CD8-positive, alpha-beta memory T cell (primary cell): ENCODE measurements around the gene RARRES2. TPM values are rescaled to one million over a fixed set of nuclear protein-coding genes. Genes with fewer than 3 reads are reported as not detected.

Source experiments
- polyA plus RNA-seq: library from polyadenylated mRNA; unstranded; fragments of 300-500 nt; fragmentation: Illumina TruSeq; gene quantifications from one replicate; pipeline ENCODE4 v1.2.3, GENCODE V29; 2021
- total RNA-seq, 2 experiments: library from RNA; stranded (reverse); gene quantifications; one replicate each; pipeline ENCODE4 v1.2.3, GENCODE V29; 2021

Gene RARRES2
- total and polyA plus RNA-seq, 3 experiments from 2014 or later: not detected

Other genes starting within 250 kb of the RARRES2 start
- 10 to 100 TPM; 27.9 to 32.0 TPM for gene LRRC61, start 18.3 kb downstream of the RARRES2 start, total RNA-seq
- 25.8 TPM for gene LRRC61, start 18.3 kb downstream of the RARRES2 start, polyA plus RNA-seq
- 1 to 10 TPM; 4.5 to 6.6 TPM for gene ACTR3C, start 18.1 kb downstream of the RARRES2 start, total RNA-seq
- 4.7 TPM for gene ACTR3C, start 18.1 kb downstream of the RARRES2 start, polyA plus RNA-seq
- gene REPIN1, start 27.2 kb upstream of the RARRES2 start, total RNA-seq: 10 to 100 TPM; 57.0 to 58.2 TPM
- 60.8 TPM for gene REPIN1, start 27.2 kb upstream of the RARRES2 start, polyA plus RNA-seq
- gene ZNF775, start 37.7 kb upstream of the RARRES2 start, total RNA-seq: 1 to 10 TPM; 6.0 TPM
- gene ZNF775, start 37.7 kb upstream of the RARRES2 start, polyA plus RNA-seq: 8.7 TPM
- gene GIMAP8, start 109.0 kb upstream of the RARRES2 start, total RNA-seq: 10 to 100 TPM; 11.8 to 12.3 TPM
- 30.1 TPM for gene GIMAP8, start 109.0 kb upstream of the RARRES2 start, polyA plus RNA-seq
- 10 to 100 TPM; 47.3 to 51.4 TPM for gene GIMAP7, start 173.2 kb upstream of the RARRES2 start, total RNA-seq
- gene GIMAP7, start 173.2 kb upstream of the RARRES2 start, polyA plus RNA-seq: 861 TPM
- gene GIMAP4, start 225.8 kb upstream of the RARRES2 start, total RNA-seq: 10 to 100 TPM; 57.3 to 59.3 TPM
- gene GIMAP4, start 225.8 kb upstream of the RARRES2 start, polyA plus RNA-seq: 577 TPM